Breast epithelium (tissue), 4 donors: ENCODE results near the gene PTGER3. TPM values are rescaled to one million over a fixed set of nuclear protein-coding genes. Genes with fewer than 3 reads are reported as not detected.

ENCODE experiments used
- DNase-seq, 2 donors: peaks; one replicate each; pipeline ENCODE4 v3.0.0-alpha.2; 2019; ENCODE audit warnings: low spot score in 2 of 2
- H3K27ac ChIP-seq, 2 donors: fragments of 200-600 bp; sonication (generic) in 1 of 2; one replicate each; pipeline ENCODE4 v1.5.1; 2016 to 2019; ENCODE audit warnings: mild to moderate bottlenecking in 1 of 2
- H3K27me3 ChIP-seq, 2 donors: fragments of 200-600 bp; sonication (generic) in 1 of 2; one replicate each; pipeline versions ENCODE4 v1.5.1 to v1.6.0; 2017 to 2019; ENCODE audit warnings: control low read depth in 1 of 2, mild to moderate bottlenecking in 1 of 2
- H3K36me3 ChIP-seq: fragments of 200-600 bp; one replicate; pipeline ENCODE4 v1.5.1; 2019
- H3K4me1 ChIP-seq, 2 donors: fragments of 200-600 bp; sonication (generic); one replicate each; pipeline ENCODE4 v1.5.1; 2016 to 2019; ENCODE audit warnings: control low read depth in 1 of 2
- H3K4me3 ChIP-seq, 3 donors: fragments of 200-600 bp; sonication (generic); 1 replicate in 2 of 3; 2 replicates in 1 of 3; pipeline ENCODE4 v1.5.1; 2016 to 2019; ENCODE audit warnings: mild to moderate bottlenecking in 3 of 3, moderate library complexity in 2 of 3
- H3K9me3 ChIP-seq, 2 donors: fragments of 200-600 bp; sonication (generic) in 1 of 2; one replicate each; pipeline ENCODE4 v1.5.1; 2016 to 2019; ENCODE audit warnings: control low read depth in 1 of 2
- POLR2A ChIP-seq: fragments of 450-650 bp; IDR thresholded peaks from one replicate; pipeline ENCODE4 v1.6.1; 2016; ENCODE audit warnings: antibody characterized with exemption, mild to moderate bottlenecking, moderate library complexity
- POLR2AphosphoS5 ChIP-seq, 3 donors: sonication (generic); formaldehyde crosslinking; IDR thresholded peaks; one replicate each; pipeline ENCODE4 v1.6.1; 2017; ENCODE audit warnings: antibody characterized with exemption in 3 of 3
- intact Hi-C: fragments of 100-400 bp; cut with DNase I; formaldehyde crosslinking; loops from one replicate; pipeline ENCODE4 v1.15.1; 2023; ENCODE audit warnings: low total_unique reads
- total RNA-seq, 3 donors: library from RNA; depleted of rRNA; stranded (reverse); fragments of >200 nt; gene quantifications; one replicate each; pipeline ENCODE4 v1.1.0, GENCODE V29; 2016
- TF ChIP-seq, protein P1 (sequence below), 3 donors: fragments of 450-650 bp; IDR thresholded peaks; one replicate each; pipeline ENCODE4 v1.5.1; 2016 to 2017; ENCODE audit warnings: antibody characterized with exemption in 3 of 3, mild to moderate bottlenecking in 3 of 3, moderate library complexity in 3 of 3

The PTGER3 gene
- total RNA-seq, 3 donors from 2014 or later = 43.3 to 193 (median 52.1) TPM

DNA sequence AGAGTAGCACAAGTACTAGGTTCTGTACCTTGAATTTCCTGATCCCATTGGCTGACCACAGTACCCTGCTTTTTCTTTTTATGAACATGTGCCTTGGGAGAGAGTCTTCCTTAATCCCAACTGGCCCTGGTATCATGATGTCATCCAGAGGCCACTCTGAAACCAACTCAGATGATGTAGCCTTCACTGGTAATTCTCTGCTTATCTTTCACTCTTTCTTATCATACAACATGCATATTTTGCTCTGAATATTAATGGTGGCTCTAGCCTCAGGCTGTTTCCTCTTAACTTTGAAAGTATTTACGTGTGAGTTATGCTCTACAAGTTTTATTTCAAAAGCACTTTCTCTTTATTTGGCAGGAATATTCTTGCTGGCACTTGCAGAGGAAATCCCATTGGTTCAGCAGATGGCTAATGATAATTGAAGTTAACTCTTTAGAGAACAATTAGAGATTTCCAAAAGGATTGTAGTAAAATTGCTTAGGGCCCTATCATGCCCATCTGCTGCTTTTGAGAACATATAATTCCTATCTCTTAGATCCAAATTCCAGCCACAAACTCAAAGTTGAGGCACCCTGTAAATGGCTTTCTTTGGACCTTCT is 86.1 kb downstream of the PTGER3 start:
- no peak overlapping the region for H3K27ac ChIP-seq
- intact Hi-C loops = no loop called here

DNA sequence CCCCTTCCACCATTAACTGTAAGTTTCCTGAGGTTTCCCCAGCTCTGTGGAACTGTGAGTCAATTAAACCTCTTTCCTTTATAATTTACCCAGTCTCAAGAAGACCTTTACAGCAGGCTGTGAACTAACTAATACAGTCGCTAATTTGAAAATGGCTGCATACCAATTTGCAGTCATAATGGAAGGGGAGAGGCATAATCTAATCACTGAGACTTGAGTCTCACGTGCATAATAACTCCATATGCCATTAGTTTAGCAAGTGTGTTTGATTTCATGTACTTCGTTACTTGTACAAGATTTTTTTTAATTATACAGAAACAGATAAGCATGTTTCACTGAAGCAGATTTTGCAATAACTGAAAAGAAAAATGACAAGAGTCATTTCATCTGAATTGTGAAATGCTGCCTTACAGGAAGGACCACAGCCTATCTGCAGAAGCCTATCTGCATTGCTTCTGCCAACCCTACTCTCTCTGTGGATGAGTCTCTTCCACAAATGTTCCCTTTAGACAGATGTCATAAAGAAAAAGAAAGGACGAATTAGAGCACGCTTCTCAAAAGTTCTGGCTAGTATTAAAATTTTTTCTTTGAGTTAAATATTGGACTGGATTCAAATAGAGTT is 99.1 kb downstream of the PTGER3 start:
- Histone ChIP-seq H3K4me1 (no peaks in the 10 kb centered on the region), H3K9me3 (no peaks in the 10 kb centered on the region), H3K27me3 (no peaks in the 10 kb centered on the region), H3K4me3 (no peak overlapping the region), H3K36me3 (no peaks in the 10 kb centered on the region), H3K27ac (peak overlapping the region in 1 of 2 donors; percentile 2)
- TF ChIP-seq POLR2AphosphoS5 (IDR thresholded peaks at IDR 0.05) (no peak), POLR2A (no peak)
- TF ChIP-seq, protein P1, sequence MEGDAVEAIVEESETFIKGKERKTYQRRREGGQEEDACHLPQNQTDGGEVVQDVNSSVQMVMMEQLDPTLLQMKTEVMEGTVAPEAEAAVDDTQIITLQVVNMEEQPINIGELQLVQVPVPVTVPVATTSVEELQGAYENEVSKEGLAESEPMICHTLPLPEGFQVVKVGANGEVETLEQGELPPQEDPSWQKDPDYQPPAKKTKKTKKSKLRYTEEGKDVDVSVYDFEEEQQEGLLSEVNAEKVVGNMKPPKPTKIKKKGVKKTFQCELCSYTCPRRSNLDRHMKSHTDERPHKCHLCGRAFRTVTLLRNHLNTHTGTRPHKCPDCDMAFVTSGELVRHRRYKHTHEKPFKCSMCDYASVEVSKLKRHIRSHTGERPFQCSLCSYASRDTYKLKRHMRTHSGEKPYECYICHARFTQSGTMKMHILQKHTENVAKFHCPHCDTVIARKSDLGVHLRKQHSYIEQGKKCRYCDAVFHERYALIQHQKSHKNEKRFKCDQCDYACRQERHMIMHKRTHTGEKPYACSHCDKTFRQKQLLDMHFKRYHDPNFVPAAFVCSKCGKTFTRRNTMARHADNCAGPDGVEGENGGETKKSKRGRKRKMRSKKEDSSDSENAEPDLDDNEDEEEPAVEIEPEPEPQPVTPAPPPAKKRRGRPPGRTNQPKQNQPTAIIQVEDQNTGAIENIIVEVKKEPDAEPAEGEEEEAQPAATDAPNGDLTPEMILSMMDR (IDR thresholded peaks at IDR 0.05) = no peak
- DNase-seq = no peak
- intact Hi-C loops = no loop called here

More for the DNA sequence above, 86.1 kb downstream of the PTGER3 start:
- Histone ChIP-seq H3K27me3 (no peaks in the 10 kb centered on the region), H3K9me3 (no peaks in the 10 kb centered on the region), H3K36me3 (no peaks in the 10 kb centered on the region), H3K4me1 (no peaks in the 10 kb centered on the region), H3K4me3 (no peak overlapping the region)
- DNase-seq = no peak
- TF ChIP-seq POLR2AphosphoS5 (IDR thresholded peaks at IDR 0.05) (no peak), POLR2A (no peak)
- TF ChIP-seq, protein P1 (IDR thresholded peaks at IDR 0.05) = no peak

DNA sequence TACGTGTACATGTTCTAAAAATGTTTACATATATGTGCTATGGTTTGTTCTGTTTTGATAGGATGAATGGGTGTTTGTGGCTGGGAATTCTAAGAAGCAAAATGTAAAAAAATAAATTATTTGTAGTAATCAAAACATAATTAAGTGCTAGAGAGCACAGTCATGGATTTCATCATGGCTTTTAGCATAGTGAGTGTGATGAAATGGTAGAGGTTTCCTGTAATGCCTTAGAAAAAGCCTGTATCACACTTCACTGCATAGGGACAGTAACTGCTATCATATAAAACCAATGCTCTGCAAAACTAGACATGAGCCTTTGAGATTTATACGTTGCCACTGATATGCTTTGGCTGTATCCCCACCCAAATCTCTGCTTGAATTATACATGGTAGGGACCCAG is 99.8 kb downstream of the PTGER3 start:
- H3K27me3 ChIP-seq = no peaks in the 10 kb centered on the region
- H3K27ac ChIP-seq = peak overlapping the region in 1 of 2 donors; percentile 2
- no peaks in the 10 kb centered on the region for H3K4me1 ChIP-seq
- intact Hi-C loops = no loop called here
- TF ChIP-seq, protein P1 (IDR thresholded peaks at IDR 0.05) = no peak
- TF ChIP-seq POLR2AphosphoS5 (IDR thresholded peaks at IDR 0.05) (no peak), POLR2A (no peak)
- no peaks in the 10 kb centered on the region for H3K36me3 ChIP-seq
- DNase-seq = no peak
- H3K4me3 ChIP-seq = no peak overlapping the region
- H3K9me3 ChIP-seq = no peaks in the 10 kb centered on the region

DNA sequence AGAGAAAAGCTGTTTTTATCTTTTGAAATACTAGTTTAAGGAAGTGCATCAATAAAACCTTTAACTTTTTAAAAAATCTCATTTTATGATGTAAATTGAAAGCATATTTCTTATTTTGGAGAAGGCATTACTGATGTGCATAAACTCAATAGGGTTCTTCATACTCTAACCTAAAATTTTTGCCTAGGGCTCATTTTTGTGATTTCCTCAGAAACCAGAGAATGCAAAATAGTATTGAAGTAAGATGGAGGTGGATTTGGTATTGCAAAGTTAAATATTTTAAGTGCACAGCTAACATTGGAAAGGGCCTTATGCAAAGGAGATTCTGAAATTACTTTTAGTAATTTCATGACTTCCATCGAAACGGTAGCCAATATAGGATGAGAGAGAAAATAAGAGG is 101.9 kb downstream of the PTGER3 start:
- no peak for DNase-seq
- TF ChIP-seq POLR2A = no peak
- TF ChIP-seq, protein P1 (IDR thresholded peaks at IDR 0.05) = no peak
- no peak for TF ChIP-seq POLR2AphosphoS5 (IDR thresholded peaks at IDR 0.05)
- Histone ChIP-seq H3K36me3 (no peaks in the 10 kb centered on the region), H3K4me3 (no peak overlapping the region), H3K9me3 (no peaks in the 10 kb centered on the region), H3K27me3 (no peaks in the 10 kb centered on the region), H3K4me1 (no peaks in the 10 kb centered on the region), H3K27ac (no peak overlapping the region)
- intact Hi-C loops = no loop called here

DNA sequence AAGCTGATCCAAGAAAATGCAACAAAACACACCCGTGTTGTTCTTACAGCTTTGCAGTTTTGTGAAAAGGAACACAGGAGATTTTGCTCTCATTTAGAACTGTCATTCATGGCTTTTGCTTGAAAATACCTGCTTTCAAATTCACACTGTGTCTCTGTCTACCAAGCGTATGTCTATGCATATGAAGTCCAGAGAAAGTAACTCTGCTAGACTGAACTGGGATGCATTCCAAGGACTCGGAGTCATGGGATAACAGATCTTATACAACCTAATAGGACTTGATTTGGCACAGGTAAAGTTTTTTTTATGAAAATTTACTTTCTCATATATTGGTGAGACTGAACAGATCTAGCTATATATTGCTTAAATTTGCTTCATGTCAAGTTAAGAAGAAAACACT is 102.4 kb downstream of the PTGER3 start:
- intact Hi-C loops = no loop called here
- H3K9me3 ChIP-seq = no peaks in the 10 kb centered on the region
- TF ChIP-seq POLR2AphosphoS5 (IDR thresholded peaks at IDR 0.05) = no peak
- TF ChIP-seq, protein P1 (IDR thresholded peaks at IDR 0.05) = no peak
- no peaks in the 10 kb centered on the region for H3K4me1 ChIP-seq
- H3K27ac ChIP-seq = no peak overlapping the region
- no peaks in the 10 kb centered on the region for H3K27me3 ChIP-seq
- H3K4me3 ChIP-seq = no peak overlapping the region
- DNase-seq = no peak
- no peaks in the 10 kb centered on the region for H3K36me3 ChIP-seq
